ENCODE results near the gene SLAMF1. TPM values are rescaled to one million over a fixed set of nuclear protein-coding genes. Genes with fewer than 3 reads are reported as not detected.

The SLAMF1 gene
- total and polyA plus RNA-seq, 4 donors: 0.09 to 1.1 (median 0.17) TPM

GRCh38 chr1:160669276-160669675, 22.4 kb upstream of the SLAMF1 start:
- peaks cover 0 to 5% (median 0%) of the 10 kb centered on the region in 4 donors for H3K9me3 ChIP-seq (ENCODE audit: control insufficient read depth in 4 of 4, low read length in 3 of 4)
- no peak overlapping the region for H3K9ac ChIP-seq (ENCODE audit: low read depth in 1 of 2, low read length in 2 of 2)
- no peak overlapping the region for H3K27ac ChIP-seq (ENCODE audit: low read depth in 1 of 2, low read length in 2 of 2)
- H3K36me3 ChIP-seq (ENCODE audit: control insufficient read depth in 4 of 4, insufficient read depth in 3 of 4, low read depth in 1 of 4, low read length in 3 of 4): no peaks in the 10 kb centered on the region
- H3K4me1 ChIP-seq (ENCODE audit: control insufficient read depth in 4 of 4, insufficient read depth in 4 of 4, low read length in 3 of 4): no peaks in the 10 kb centered on the region
- DNase-seq (ENCODE audit: low spot score): no peak
- TF ChIP-seq RAD21 (IDR thresholded peaks at IDR 0.05): no peak
- TF ChIP-seq ATF3 (IDR thresholded peaks at IDR 0.05): no peak
- no peak for TF ChIP-seq ZBTB33 (IDR thresholded peaks at IDR 0.05)
- TF ChIP-seq TAF1 (conservative IDR thresholded peaks at IDR 0.05): no peak
- no peak for TF ChIP-seq HNF4G (IDR thresholded peaks at IDR 0.05)
- TF ChIP-seq HNF4A (conservative IDR thresholded peaks at IDR 0.05): no peak
- no peak for TF ChIP-seq SP1 (IDR thresholded peaks at IDR 0.05)
- TF ChIP-seq YY1 (IDR thresholded peaks at IDR 0.05): no peak
- no peak for TF ChIP-seq FOXA1 (IDR thresholded peaks at IDR 0.05)
- no peak for TF ChIP-seq REST (IDR thresholded peaks at IDR 0.05)
- no peak for TF ChIP-seq CTCF (IDR thresholded peaks at IDR 0.05; ENCODE audit: low read depth, low read length, missing input control)
- TF ChIP-seq JUND (IDR thresholded peaks at IDR 0.05): no peak
- no peak for TF ChIP-seq EGR1 (IDR thresholded peaks at IDR 0.05; ENCODE audit: low read depth in 2 of 2)
- no peak for TF ChIP-seq MAX (IDR thresholded peaks at IDR 0.05)
- TF ChIP-seq RXRA (IDR thresholded peaks at IDR 0.05): no peak
- no peak for TF ChIP-seq GABPA (IDR thresholded peaks at IDR 0.05 in 1 of 2, conservative IDR thresholded peaks at IDR 0.05 in 1 of 2)
- no peak for TF ChIP-seq NR2F2 (IDR thresholded peaks at IDR 0.05)
- TF ChIP-seq FOXA2 (IDR thresholded peaks at IDR 0.05): no peak
- no peaks in the 10 kb centered on the region for H3K27me3 ChIP-seq (ENCODE audit: control insufficient read depth in 4 of 4, insufficient read depth in 4 of 4, low read length in 3 of 4)
- no peak overlapping the region for H3K4me3 ChIP-seq (ENCODE audit: low read depth in 1 of 3, low read length in 3 of 3)
